HUES64 (cell line): ENCODE results near the gene ACACA.

Experiments used
- H3K27ac ChIP-seq: 2 replicates; pipeline ENCODE4 v1.7.0; 2013; ENCODE audit warnings: low read depth, low read length, inconsistent platforms
- H3K27me3 ChIP-seq: 2 replicates; pipeline ENCODE4 v1.6.1; 2013; ENCODE audit warnings: mild to moderate bottlenecking, low read length; ENCODE audit not compliant: insufficient read depth
- H3K36me3 ChIP-seq: 2 replicates; pipeline ENCODE4 v1.6.1; 2013; ENCODE audit warnings: mild to moderate bottlenecking, low read length; ENCODE audit not compliant: insufficient read depth
- H3K4me1 ChIP-seq: 2 replicates; pipeline ENCODE4 v1.6.1; 2013; ENCODE audit warnings: mild to moderate bottlenecking, low read length, moderate library complexity; ENCODE audit not compliant: insufficient read depth
- H3K4me3 ChIP-seq: 2 replicates; pipeline ENCODE4 v1.5.1; 2013; ENCODE audit warnings: mild to moderate bottlenecking, low read length, moderate library complexity
- H3K9ac ChIP-seq: 2 replicates; pipeline ENCODE4 v1.6.1; 2013; ENCODE audit warnings: mild to moderate bottlenecking, low read depth, low read length
- H3K9me3 ChIP-seq: 2 replicates; pipeline ENCODE4 v1.6.1; 2013; ENCODE audit warnings: low read depth, low read length; ENCODE audit not compliant: insufficient read depth
- WGBS: fragments of 150-250, 120-280 bp; methylation state at CpG from one replicate; pipeline ENCODE4 v1.1.7; 2013; ENCODE audit warnings: missing lambda C conversion rate; 5-methylcytosine and 5-hydroxymethylcytosine counted together

The ACACA gene

GRCh38 chr17:37066322-37067255, 340.0 kb downstream of the ACACA start:
- peak overlapping the region; percentile 80; the same call in 1 of the 2 replicates for H3K27ac ChIP-seq
- H3K36me3 ChIP-seq: no peaks in the 10 kb centered on the region
- H3K4me3 ChIP-seq: no peak overlapping the region
- H3K4me1 ChIP-seq: peaks cover 52% of the 10 kb centered on the region
- peak overlapping the region; percentile 1; the same call in 1 of the 2 replicates for H3K9ac ChIP-seq
- no peaks in the 10 kb centered on the region for H3K9me3 ChIP-seq
- whole genome bisulfite sequencing: 56% methylated on average over 25 of the region's 25 CpGs
- no peaks in the 10 kb centered on the region for H3K27me3 ChIP-seq

GRCh38 chr17:37065486-37066321, 340.9 kb downstream of the ACACA start:
- no peaks in the 10 kb centered on the region for H3K9me3 ChIP-seq
- peak overlapping the region; percentile 80; the same call in 1 of the 2 replicates for H3K27ac ChIP-seq
- H3K4me1 ChIP-seq: peaks cover 53% of the 10 kb centered on the region
- no peaks in the 10 kb centered on the region for H3K36me3 ChIP-seq
- WGBS: 51% methylated on average over 23 of the region's 23 CpGs
- peak overlapping the region; percentile 1; the same call in 1 of the 2 replicates for H3K9ac ChIP-seq
- H3K4me3 ChIP-seq: no peak overlapping the region
- H3K27me3 ChIP-seq: no peaks in the 10 kb centered on the region

- Histone ChIP-seq H3K27me3 (no peaks in the 10 kb centered on the region), H3K36me3 (no peaks in the 10 kb centered on the region), H3K9me3 (no peaks in the 10 kb centered on the region), H3K4me1 (peaks cover 59% of the 10 kb centered on the region), H3K4me3 (no peak overlapping the region), H3K27ac (no peak overlapping the region), H3K9ac (no peak overlapping the region)
- 76% methylated on average over 8 of the region's 8 CpGs for WGBS
Observed at GRCh38 chr17:37064956-37065355, 341.7 kb downstream of the ACACA start.

GRCh38 chr17:37064206-37064605, 342.4 kb downstream of the ACACA start:
- Histone ChIP-seq H3K36me3 (no peaks in the 10 kb centered on the region), H3K9me3 (no peaks in the 10 kb centered on the region), H3K4me3 (no peak overlapping the region), H3K4me1 (peaks cover 59% of the 10 kb centered on the region), H3K9ac (no peak overlapping the region), H3K27ac (no peak overlapping the region), H3K27me3 (no peaks in the 10 kb centered on the region)
- WGBS: 81% methylated on average over 11 of the region's 11 CpGs

GRCh38 chr17:37062021-37062420, 344.6 kb downstream of the ACACA start:
- Histone ChIP-seq H3K36me3 (peaks cover 2% of the 10 kb centered on the region), H3K27me3 (no peaks in the 10 kb centered on the region), H3K27ac (no peak overlapping the region), H3K9ac (no peak overlapping the region), H3K9me3 (no peaks in the 10 kb centered on the region), H3K4me3 (no peak overlapping the region), H3K4me1 (peaks cover 46% of the 10 kb centered on the region)
- 85% methylated on average over 9 of the region's 9 CpGs for WGBS

GRCh38 chr17:37060928-37061327, 345.7 kb downstream of the ACACA start:
- H3K27me3 ChIP-seq: no peaks in the 10 kb centered on the region
- H3K4me3 ChIP-seq: no peak overlapping the region
- no peak overlapping the region for H3K27ac ChIP-seq
- peaks cover 35% of the 10 kb centered on the region for H3K4me1 ChIP-seq
- H3K9me3 ChIP-seq: no peaks in the 10 kb centered on the region
- no peak overlapping the region for H3K9ac ChIP-seq
- peaks cover 7% of the 10 kb centered on the region for H3K36me3 ChIP-seq
- 93% methylated on average over 7 of the region's 7 CpGs for whole genome bisulfite sequencing

- H3K4me1 ChIP-seq: peaks cover 27% of the 10 kb centered on the region
- WGBS: 98% methylated on average over 6 of the region's 6 CpGs
Observed at GRCh38 chr17:37060094-37060493, 346.5 kb downstream of the ACACA start.

GRCh38 chr17:37059493-37059892, 347.1 kb downstream of the ACACA start:
- H3K27me3 ChIP-seq: no peaks in the 10 kb centered on the region
- whole genome bisulfite sequencing: 96% methylated on average over 3 of the region's 3 CpGs

More at GRCh38 chr17:37060094-37060493, 346.5 kb downstream of the ACACA start:
- Histone ChIP-seq H3K9ac (no peak overlapping the region), H3K9me3 (no peaks in the 10 kb centered on the region), H3K36me3 (peaks cover 7% of the 10 kb centered on the region), H3K27ac (no peak overlapping the region), H3K4me3 (no peak overlapping the region), H3K27me3 (no peaks in the 10 kb centered on the region)

GRCh38 chr17:37056622-37057021, 350.0 kb downstream of the ACACA start:
- WGBS: 94% methylated on average over 18 of the region's 18 CpGs
- no peaks in the 10 kb centered on the region for H3K27me3 ChIP-seq
- H3K4me1 ChIP-seq: peaks cover 17% of the 10 kb centered on the region
- no peak overlapping the region for H3K4me3 ChIP-seq
- H3K36me3 ChIP-seq: peaks cover 10% of the 10 kb centered on the region
- H3K9me3 ChIP-seq: no peaks in the 10 kb centered on the region
- H3K27ac ChIP-seq: no peak overlapping the region
- H3K9ac ChIP-seq: no peak overlapping the region

More at GRCh38 chr17:37059493-37059892, 347.1 kb downstream of the ACACA start:
- H3K9me3 ChIP-seq: no peaks in the 10 kb centered on the region
- H3K4me1 ChIP-seq: peaks cover 22% of the 10 kb centered on the region
- no peak overlapping the region for H3K9ac ChIP-seq
- peaks cover 10% of the 10 kb centered on the region for H3K36me3 ChIP-seq
- no peak overlapping the region for H3K27ac ChIP-seq
- no peak overlapping the region for H3K4me3 ChIP-seq

- WGBS: 90% methylated on average over 8 of the region's 8 CpGs
- Histone ChIP-seq H3K27ac (no peak overlapping the region), H3K9me3 (no peaks in the 10 kb centered on the region), H3K27me3 (no peaks in the 10 kb centered on the region), H3K4me3 (no peak overlapping the region), H3K36me3 (peaks cover 10% of the 10 kb centered on the region), H3K4me1 (peaks cover 14% of the 10 kb centered on the region; the same call in 1 of the 2 replicates), H3K9ac (no peak overlapping the region)
Observed at GRCh38 chr17:37054894-37055293, 351.7 kb downstream of the ACACA start.

GRCh38 chr17:37052450-37052849, 354.2 kb downstream of the ACACA start:
- no peaks in the 10 kb centered on the region for H3K27me3 ChIP-seq
- no peak overlapping the region for H3K9ac ChIP-seq
- H3K4me1 ChIP-seq: peaks cover 15% of the 10 kb centered on the region; the same call in 1 of the 2 replicates
- no peak overlapping the region for H3K4me3 ChIP-seq
- H3K27ac ChIP-seq: no peak overlapping the region
- H3K36me3 ChIP-seq: peaks cover 13% of the 10 kb centered on the region
- WGBS: 92% methylated on average over 6 of the region's 6 CpGs
- no peaks in the 10 kb centered on the region for H3K9me3 ChIP-seq
